WTC11 (cell line): ENCODE results near the gene ANXA2. TPM values are rescaled to one million over a fixed set of nuclear protein-coding genes. Genes with fewer than 3 reads are reported as not detected.

Experiments
- ATAC-seq: fragments of 200-7000 bp; cut with Tn5 transposase; 2 replicates; pipeline ENCODE4 v1.10.0; 2021; ENCODE audit warnings: mild to moderate bottlenecking, moderate library complexity
- CTCF ChIA-PET: fragments of 300-600 bp; sonication (Branson Sonifier 250); formaldehyde crosslinking; loops from one replicate; lab custom pipeline; 2021; ENCODE audit warnings: antibody characterized with exemption; lab: Charles Lee
- POLR2A ChIA-PET: fragments of 350-600 bp; sonication (Branson Sonifier 250); formaldehyde crosslinking; loops from one replicate; lab custom pipeline; 2021; ENCODE audit warnings: antibody characterized with exemption; lab: Charles Lee
- DNase-seq: peaks from one replicate; pipeline ENCODE4 v3.0.0; 2021; ENCODE audit warnings: low spot score
- H3K27ac Mint-ChIP-seq: 2 replicates; pipeline ENCODE4 v1.8.0; 2021; ENCODE audit warnings: mixed read lengths
- H3K27me3 Mint-ChIP-seq: 2 replicates; pipeline ENCODE4 v1.8.0; 2021; ENCODE audit warnings: low read depth, mild to moderate bottlenecking, moderate library complexity, mixed read lengths
- H3K36me3 Mint-ChIP-seq: 2 replicates; pipeline ENCODE4 v1.8.0; 2021; ENCODE audit warnings: mixed read lengths
- H3K4me1 Mint-ChIP-seq: 2 replicates; pipeline ENCODE4 v1.8.0; 2022; ENCODE audit warnings: mixed read lengths
- H3K4me3 Mint-ChIP-seq: 2 replicates; pipeline ENCODE4 v1.8.0; 2021; ENCODE audit warnings: mild to moderate bottlenecking, moderate library complexity, mixed read lengths
- H3K9me3 Mint-ChIP-seq: 2 replicates; pipeline ENCODE4 v1.8.0; 2021; ENCODE audit warnings: mixed read lengths
- ATF2 ChIP-seq: sonication (generic); formaldehyde crosslinking; IDR thresholded peaks from 2 replicates; pipeline ENCODE4 v1.8.1; 2022; ENCODE audit warnings: low read depth, missing genetic modification reagents, borderline replicate concordance
- ATF3 ChIP-seq: sonication (generic); formaldehyde crosslinking; conservative IDR thresholded peaks from 2 replicates; pipeline ENCODE4 v1.8.1; 2022; ENCODE audit warnings: mild to moderate bottlenecking, missing genetic modification reagents
- CBFB ChIP-seq: sonication (generic); formaldehyde crosslinking; IDR thresholded peaks from 2 replicates; pipeline ENCODE4 v1.8.1; 2022; ENCODE audit warnings: mild to moderate bottlenecking, low read depth, missing genetic modification reagents
- CDX4 ChIP-seq: fragments of 250-450 bp; sonication (Bioruptor Pico); IDR thresholded peaks from 2 replicates; pipeline ENCODE4 v1.9.0; 2021; ENCODE audit warnings: moderate library complexity, mild to moderate bottlenecking, inconsistent platforms, borderline replicate concordance
- E2F4 ChIP-seq: sonication (generic); formaldehyde crosslinking; IDR thresholded peaks from 2 replicates; pipeline ENCODE4 v1.8.1; 2022; ENCODE audit warnings: low read depth, mild to moderate bottlenecking, moderate library complexity, missing genetic modification reagents, borderline replicate concordance
- E2F5 ChIP-seq: sonication (generic); formaldehyde crosslinking; IDR thresholded peaks from 2 replicates; pipeline ENCODE4 v1.8.1; 2022; ENCODE audit warnings: mild to moderate bottlenecking, moderate library complexity, missing genetic modification reagents
- ETV6 ChIP-seq: sonication (generic); formaldehyde crosslinking; IDR thresholded peaks from 2 replicates; pipeline ENCODE4 v1.8.1; 2022; ENCODE audit warnings: mild to moderate bottlenecking, missing genetic modification reagents
- FOXJ3 ChIP-seq: sonication (generic); formaldehyde crosslinking; IDR thresholded peaks from 2 replicates; pipeline ENCODE4 v1.9.0; 2021; ENCODE audit warnings: missing genetic modification reagents, mild to moderate bottlenecking, borderline replicate concordance
- FOXK1 ChIP-seq: sonication (generic); formaldehyde crosslinking; IDR thresholded peaks from 2 replicates; pipeline ENCODE4 v1.8.0; 2022; ENCODE audit warnings: mild to moderate bottlenecking, moderate library complexity, missing genetic modification reagents
- GABPB1 ChIP-seq: sonication (generic); formaldehyde crosslinking; IDR thresholded peaks from 2 replicates; pipeline ENCODE4 v1.8.1; 2023; ENCODE audit warnings: mild to moderate bottlenecking, missing genetic modification reagents
- IRF1 ChIP-seq: sonication (generic); formaldehyde crosslinking; IDR thresholded peaks from 2 replicates; pipeline ENCODE4 v1.8.0; 2023; ENCODE audit warnings: missing genetic modification reagents
- JAZF1 ChIP-seq: fragments of 250-450 bp; sonication (Bioruptor Pico); IDR thresholded peaks from 2 replicates; pipeline ENCODE4 v1.9.0; 2021; ENCODE audit warnings: moderate library complexity, mild to moderate bottlenecking, inconsistent platforms
- KAT7 ChIP-seq: sonication (generic); formaldehyde crosslinking; IDR thresholded peaks from 2 replicates; pipeline ENCODE4 v1.8.1; 2023; ENCODE audit warnings: missing genetic modification reagents, mild to moderate bottlenecking, borderline replicate concordance
- NFYB ChIP-seq: sonication (generic); formaldehyde crosslinking; conservative IDR thresholded peaks from 2 replicates; pipeline ENCODE4 v1.8.0; 2022; ENCODE audit warnings: low read depth, missing genetic modification reagents
- NR2C2 ChIP-seq: sonication (generic); formaldehyde crosslinking; IDR thresholded peaks from 2 replicates; pipeline ENCODE4 v1.8.0; 2022; ENCODE audit warnings: mild to moderate bottlenecking, missing genetic modification reagents
- PRRX2 ChIP-seq: fragments of 250-450 bp; sonication (Bioruptor Pico); IDR thresholded peaks from 2 replicates; pipeline ENCODE4 v1.8.0; 2021; ENCODE audit warnings: mild to moderate bottlenecking
- SOX15 ChIP-seq: fragments of 250-450 bp; sonication (Bioruptor Pico); IDR thresholded peaks from 2 replicates; pipeline ENCODE4 v1.9.0; 2021; ENCODE audit warnings: mild to moderate bottlenecking
- TP53 ChIP-seq: sonication (generic); formaldehyde crosslinking; IDR thresholded peaks from 2 replicates; pipeline ENCODE4 v1.8.1; 2023; ENCODE audit warnings: mild to moderate bottlenecking, missing genetic modification reagents
- total RNA-seq: library from RNA; stranded (reverse); gene quantifications from 3 replicates; pipeline ENCODE4 v1.2.3, GENCODE V29; 2021

ANXA2 gene
- total RNA-seq, 1 experiment from 2014 or later = 152 TPM

- H3K9me3 Mint-ChIP-seq = no peaks in the 10 kb centered on the region
These were observed 52.8 kb downstream of the ANXA2 start for GRCh38 chr15:60344987-60345386.

GRCh38 chr15:60344461-60344860 is 53.3 kb downstream of the ANXA2 start:
- TF ChIP-seq FOXJ3 = no peak
- DNase-seq (no peak), ATAC-seq (no peak)
- CTCF ChIA-PET = interaction anchor here (0.7 to 1.8 kb wide), 6 partner anchors 15 to 620 kb away, joined by 3 to 8 read pairs (median 4); no protein-coding TSS in a partner anchor
- H3K4me1 Mint-ChIP-seq = peaks cover 26% of the 10 kb centered on the region
- POLR2A ChIA-PET = no interaction called here
- no peak overlapping the region for H3K27ac Mint-ChIP-seq
- H3K27me3 Mint-ChIP-seq = no peaks in the 10 kb centered on the region
- H3K36me3 Mint-ChIP-seq = peaks cover 18% of the 10 kb centered on the region
- H3K9me3 Mint-ChIP-seq = no peaks in the 10 kb centered on the region
- no peak overlapping the region for H3K4me3 Mint-ChIP-seq

More at GRCh38 chr15:60344987-60345386, 52.8 kb downstream of the ANXA2 start:
- POLR2A ChIA-PET = no interaction called here
- no peaks in the 10 kb centered on the region for H3K27me3 Mint-ChIP-seq
- DNase-seq (no peak), ATAC-seq (no peak)
- H3K4me3 Mint-ChIP-seq = no peak overlapping the region
- H3K4me1 Mint-ChIP-seq = peaks cover 26% of the 10 kb centered on the region
- TF ChIP-seq IRF1 (CRISPR knock-in tag) (no peak), NR2C2 (CRISPR knock-in tag) (no peak)
- H3K36me3 Mint-ChIP-seq = peaks cover 18% of the 10 kb centered on the region
- H3K27ac Mint-ChIP-seq = no peak overlapping the region
- CTCF ChIA-PET = interaction anchor here (1.1 to 1.2 kb wide), 2 partner anchors 18 to 620 kb away, joined by 3 to 4 read pairs; no protein-coding TSS in a partner anchor

- ChIA-PET POLR2A (no interaction called here), CTCF (interaction anchor here (0.5 to 1.8 kb wide), 8 partner anchors 12 to 619 kb away, joined by 3 to 8 read pairs (median 4); no protein-coding TSS in a partner anchor)
- no peak overlapping the region for H3K4me3 Mint-ChIP-seq
- ATAC-seq (no peak), DNase-seq (no peak)
- no peak overlapping the region for H3K27ac Mint-ChIP-seq
- no peaks in the 10 kb centered on the region for H3K27me3 Mint-ChIP-seq
- H3K9me3 Mint-ChIP-seq = no peaks in the 10 kb centered on the region
- peaks cover 11% of the 10 kb centered on the region for H3K36me3 Mint-ChIP-seq
- peaks cover 26% of the 10 kb centered on the region for H3K4me1 Mint-ChIP-seq
- no peak for TF ChIP-seq NFYB
- no peak for TF ChIP-seq FOXJ3
- TF ChIP-seq PRRX2 (CRISPR knock-in tag) = no peak
- TF ChIP-seq ATF2 (CRISPR knock-in tag) = no peak
- no peak for TF ChIP-seq KAT7
- no peak for TF ChIP-seq CDX4 (CRISPR knock-in tag)
- no peak for TF ChIP-seq GABPB1 (CRISPR knock-in tag)
- no peak for TF ChIP-seq E2F5
- no peak for TF ChIP-seq JAZF1
- TF ChIP-seq FOXK1 (CRISPR knock-in tag) = no peak
- TF ChIP-seq SOX15 (CRISPR knock-in tag) = no peak
- no peak for TF ChIP-seq ETV6 (CRISPR knock-in tag)
- no peak for TF ChIP-seq ATF3 (CRISPR knock-in tag)
- TF ChIP-seq TP53 (CRISPR knock-in tag) = no peak
- TF ChIP-seq CBFB (CRISPR knock-in tag) = no peak
- no peak for TF ChIP-seq E2F4 (CRISPR knock-in tag)
These were observed 54.4 kb downstream of the ANXA2 start for GRCh38 chr15:60343221-60343970.
